Vagina (tissue), 2 donors: ENCODE results near the gene ENTHD1.

Experiments
- CTCF ChIP-seq, 3 experiments: fragments of 450-650 bp in 2 of 3; fragments of 200-600 bp in 1 of 3; sonication (generic) in 1 of 3; IDR thresholded peaks; one replicate each; pipeline ENCODE4 v1.5.1; 2017 to 2019; ENCODE audit warnings: antibody characterized with exemption in 3 of 3, mild to moderate bottlenecking in 2 of 3, moderate library complexity in 2 of 3
- POLR2A ChIP-seq, 2 donors: fragments of 450-650 bp; IDR thresholded peaks; one replicate each; pipeline ENCODE4 v1.6.1; 2017; ENCODE audit warnings: antibody characterized with exemption in 2 of 2, mild to moderate bottlenecking in 2 of 2, moderate library complexity in 2 of 2

- TF ChIP-seq CTCF (IDR thresholded peaks at IDR 0.05), result no peak
- TF ChIP-seq POLR2A (IDR thresholded peaks at IDR 0.05), result no peak
Measured at GRCh38 chr22:39907047-39907446, 13.5 kb upstream of the ENTHD1 start.
